Pons (tissue), 1 donor: ENCODE results near the gene GBX2.

Source experiments
- DNase-seq: peaks from one replicate; pipeline ENCODE4 v3.0.0-alpha.2; 2016; ENCODE audit warnings: low spot score

Gene GBX2

GRCh38 chr2:236167297-236168109 is 683 bp downstream of the GBX2 start:
- DNase-seq: no peak

DNA sequence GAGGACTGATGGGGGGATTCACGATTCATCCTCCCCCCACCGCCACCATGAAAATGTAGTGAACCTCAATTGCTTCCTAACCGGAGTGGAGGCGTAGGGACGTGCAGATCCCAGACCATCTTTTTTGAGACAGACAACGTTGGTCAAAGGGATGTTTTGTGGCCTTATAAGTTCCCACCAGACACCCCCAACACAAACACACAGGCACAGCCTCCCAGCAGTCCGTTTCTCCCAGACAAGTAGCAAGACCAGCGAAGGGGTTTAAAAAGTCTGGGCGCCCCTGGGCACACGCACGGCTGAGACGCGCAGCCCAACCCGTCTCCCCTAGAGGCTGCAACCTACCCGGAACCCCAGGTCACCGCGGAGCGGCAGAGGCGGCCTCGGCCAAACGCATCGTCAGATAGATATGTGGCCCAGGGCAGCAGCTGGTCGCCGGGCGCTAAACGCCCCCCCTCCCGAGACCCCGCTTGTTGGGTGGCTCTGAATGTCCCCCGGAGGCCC is 1.3 kb downstream of the GBX2 start:
- DNase-seq: no peak

DNA sequence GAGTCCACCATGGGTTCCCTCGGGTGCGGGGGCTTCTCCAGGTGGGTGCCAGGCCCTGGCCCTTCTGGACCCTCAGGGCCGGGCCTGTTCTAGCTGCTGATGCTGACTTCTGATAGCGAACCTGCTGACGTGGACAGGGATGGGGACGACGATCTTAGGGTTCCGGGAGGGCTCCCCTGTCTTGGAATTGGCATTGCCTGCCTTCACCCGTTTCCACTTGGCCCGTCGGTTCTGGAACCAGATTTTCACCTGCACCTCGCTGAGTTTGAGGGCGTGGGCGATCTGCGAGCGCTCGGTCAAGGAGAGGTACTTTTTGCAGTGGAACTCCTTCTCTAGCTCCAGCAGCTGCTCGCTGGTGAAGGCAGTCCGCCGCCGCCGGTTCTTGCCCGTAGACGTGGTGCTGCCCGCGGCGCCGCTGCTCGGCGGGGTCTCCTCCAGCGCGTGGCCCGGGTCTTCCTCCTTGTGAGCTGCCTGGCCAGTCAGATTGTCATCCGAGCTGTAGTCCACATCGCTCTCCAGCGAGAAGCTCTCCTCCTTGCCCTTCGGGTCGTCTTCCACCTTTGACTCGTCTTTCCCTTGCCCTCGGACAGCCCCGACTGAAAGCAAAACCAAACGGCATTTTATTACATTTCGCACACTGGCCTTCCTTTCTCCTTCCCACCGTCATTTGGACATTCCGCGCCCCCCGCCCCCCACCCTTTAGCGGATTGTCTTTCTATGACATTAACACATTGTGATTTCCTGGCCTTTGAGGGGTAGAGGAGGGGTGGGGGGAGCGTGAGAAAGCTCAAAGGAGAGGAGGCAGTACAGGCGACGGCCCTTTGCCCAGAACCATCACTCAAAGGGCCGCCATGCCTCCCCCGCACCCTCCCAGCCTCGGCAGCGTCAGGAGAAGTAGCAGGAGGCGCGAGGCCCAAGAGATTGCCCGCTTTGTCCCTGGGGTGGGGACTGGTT is 2.1 kb downstream of the GBX2 start:
- DNase-seq: no peak

GRCh38 chr2:236164925-236165841 is 3.0 kb downstream of the GBX2 start:
- no peak for DNase-seq

DNA sequence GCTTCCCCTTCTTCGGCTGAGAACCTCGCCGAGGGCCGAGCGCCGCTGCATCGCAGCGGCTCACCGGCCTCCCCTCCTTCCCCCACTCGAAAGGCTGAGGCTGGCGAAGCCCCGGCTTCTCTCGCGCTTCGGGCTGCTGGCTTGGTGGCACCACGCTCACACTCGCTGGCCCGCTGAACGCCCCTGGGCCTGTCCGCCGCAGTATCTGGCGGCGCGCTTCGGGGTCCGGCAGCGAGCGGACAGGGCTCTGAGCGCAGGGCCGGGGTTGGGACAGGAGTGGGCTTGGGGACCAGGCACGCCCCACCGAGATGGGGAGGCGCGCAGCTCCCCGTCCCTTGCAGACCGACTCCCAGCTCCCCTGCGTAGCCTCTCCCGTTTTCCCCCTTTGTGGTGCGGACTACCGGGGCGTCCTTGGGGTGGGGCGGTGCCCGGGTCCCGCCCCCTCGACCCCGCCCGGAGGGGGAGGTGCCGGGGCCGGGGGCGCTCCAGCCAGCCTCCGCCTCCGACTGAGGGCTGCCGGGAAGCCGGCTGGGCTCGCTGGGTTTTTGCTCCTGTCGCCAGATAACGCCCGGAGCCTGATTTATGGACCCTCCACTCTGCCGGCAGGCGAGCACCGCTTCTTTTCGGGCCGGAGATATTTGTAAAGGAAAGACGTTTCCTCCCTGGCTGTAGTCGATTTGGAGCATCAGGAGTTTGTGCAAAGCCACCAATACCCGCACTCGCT is 3.8 kb downstream of the GBX2 start:
- no peak for DNase-seq

DNA sequence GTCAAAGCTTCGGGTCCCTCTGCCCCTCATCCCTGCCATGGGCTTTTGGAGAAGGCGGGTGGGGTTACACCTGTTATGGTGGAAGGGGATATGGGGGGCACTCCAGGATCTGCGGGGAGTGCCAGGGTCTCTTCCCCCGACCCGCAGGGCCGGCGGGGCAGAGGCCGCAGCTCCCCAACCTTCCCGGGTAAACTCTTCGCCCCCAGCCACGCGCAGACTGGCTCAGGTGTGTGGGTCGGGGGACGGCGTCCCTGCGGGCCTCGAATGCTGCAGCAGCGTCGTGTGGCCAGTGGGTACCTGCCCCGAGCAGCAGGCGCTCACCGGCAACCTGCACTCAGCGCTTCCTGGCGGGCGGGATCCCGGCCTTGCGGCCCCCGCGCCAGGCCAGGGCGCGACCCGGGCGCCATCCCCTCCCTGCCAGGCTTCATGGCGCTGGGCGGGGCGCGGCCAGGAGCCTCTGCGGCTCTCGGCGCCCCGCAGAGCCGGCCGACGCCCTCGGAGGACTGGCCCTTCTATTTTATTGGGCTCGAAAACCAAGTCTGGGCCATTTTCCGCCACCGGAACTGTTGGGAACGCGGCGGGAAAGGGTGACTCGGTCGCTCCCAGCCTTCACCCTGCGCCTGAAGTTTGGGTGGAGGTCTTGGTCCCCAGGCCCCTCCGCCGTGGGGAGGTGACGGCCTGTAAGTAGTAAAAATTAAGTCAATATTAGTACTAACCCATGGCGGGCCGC is 4.5 kb downstream of the GBX2 start:
- DNase-seq: no peak

DNA sequence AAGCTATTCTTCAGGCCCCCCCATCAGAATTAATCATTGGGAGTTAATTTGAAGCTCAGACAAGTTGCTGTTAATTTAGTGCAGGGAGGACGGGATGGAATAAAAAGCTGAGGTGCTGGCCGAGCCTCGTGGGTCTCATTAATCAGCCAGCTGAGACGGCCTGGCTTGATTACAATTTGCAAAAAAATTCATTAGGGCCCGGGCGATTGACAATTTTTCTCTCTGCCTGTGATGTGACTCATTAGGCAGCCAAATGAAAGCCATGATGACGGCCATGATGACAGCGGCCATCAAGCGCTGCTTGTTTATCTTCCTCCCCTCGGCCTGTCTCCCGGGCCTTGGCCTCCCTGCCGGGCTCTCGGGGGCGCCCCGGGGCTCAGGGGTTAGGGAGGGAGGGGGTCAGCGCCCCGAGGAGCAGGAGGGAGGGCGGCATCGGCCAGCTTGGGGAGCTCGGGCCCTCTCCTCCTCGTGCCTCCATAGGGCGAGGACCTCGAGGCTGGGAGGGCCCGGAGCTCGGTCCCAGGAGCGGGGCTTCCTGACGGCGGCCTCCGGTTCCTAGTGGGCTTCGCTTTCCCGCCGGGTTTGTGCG is 5.2 kb downstream of the GBX2 start:
- no peak for DNase-seq

GRCh38 chr2:236162031-236162845 is 5.9 kb downstream of the GBX2 start:
- DNase-seq: no peak

DNA sequence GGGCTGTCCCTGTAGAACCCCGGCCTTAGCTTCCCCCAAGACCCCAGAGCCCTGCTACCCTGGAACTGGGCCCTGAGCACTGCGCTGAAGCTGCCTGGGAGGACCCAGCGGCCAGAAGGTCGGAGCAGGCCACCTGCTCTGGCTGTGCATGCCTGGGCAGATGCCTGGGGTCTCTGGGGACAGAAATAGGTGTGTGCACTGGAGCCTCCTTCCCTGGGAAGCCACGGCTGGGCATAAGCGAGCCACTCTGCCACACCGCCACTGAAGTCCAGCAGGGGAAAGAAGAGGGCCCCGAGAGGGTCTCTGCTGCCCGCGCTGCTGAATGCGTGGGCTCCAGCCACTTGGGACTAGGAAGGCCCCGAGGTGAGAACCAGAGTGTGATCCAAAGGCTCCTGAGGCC is 6.7 kb downstream of the GBX2 start:
- no peak for DNase-seq

DNA sequence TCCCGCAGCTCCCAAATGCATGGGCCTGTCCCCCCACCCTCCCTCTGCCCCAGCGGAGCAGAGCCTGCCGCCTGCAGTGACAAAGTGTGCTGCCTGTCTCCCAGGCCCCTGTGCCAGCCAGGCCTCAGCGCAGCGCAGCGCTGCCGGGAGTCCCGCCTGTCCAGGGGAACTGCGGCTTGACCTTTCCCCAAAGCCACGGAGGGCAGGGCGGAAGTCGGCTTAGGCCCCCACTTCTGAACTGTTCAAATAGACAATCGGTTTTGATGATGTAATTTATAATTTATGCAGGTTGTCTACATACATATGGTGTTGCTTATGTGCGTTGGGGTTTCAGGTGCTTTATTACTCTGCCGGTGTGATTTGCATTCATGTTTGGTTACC is 7.1 kb downstream of the GBX2 start:
- no peak for DNase-seq

DNA sequence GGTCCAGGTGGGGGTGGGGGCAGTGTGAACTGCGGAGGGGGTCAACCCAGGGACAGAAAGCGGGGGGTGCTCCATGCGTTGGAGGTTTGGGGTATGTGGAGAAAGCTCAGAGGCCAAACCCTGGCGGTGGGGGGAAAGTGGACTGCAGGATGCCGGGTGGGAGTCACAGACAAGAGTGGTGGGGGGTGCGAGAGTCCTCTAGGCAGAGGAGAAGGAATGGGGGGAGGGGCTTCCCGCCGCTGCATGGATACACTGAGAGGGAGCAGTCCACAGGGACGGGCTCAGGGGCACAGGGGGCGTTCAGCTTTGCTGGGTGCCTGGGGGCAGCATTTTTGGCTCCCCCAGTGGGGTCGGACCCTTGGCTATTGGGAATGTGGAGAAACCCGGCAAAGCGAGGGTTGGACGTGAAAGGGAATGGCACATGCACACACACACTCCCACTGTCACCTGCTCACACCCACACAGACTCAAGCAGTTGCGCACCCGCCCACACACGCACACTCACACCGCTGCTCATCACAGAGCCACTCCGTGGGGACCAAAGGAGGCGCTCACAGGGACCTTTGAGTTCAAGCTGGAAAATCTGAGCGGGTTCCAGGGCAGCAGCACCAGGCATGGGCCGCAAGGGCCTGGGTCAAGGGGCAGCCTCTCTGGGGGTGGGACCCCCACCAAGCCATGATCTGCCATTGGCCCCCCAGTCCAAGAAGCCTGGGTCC is 7.7 kb downstream of the GBX2 start:
- no peak for DNase-seq

GRCh38 chr2:236159778-236160170 is 8.4 kb downstream of the GBX2 start:
- DNase-seq: no peak

DNA sequence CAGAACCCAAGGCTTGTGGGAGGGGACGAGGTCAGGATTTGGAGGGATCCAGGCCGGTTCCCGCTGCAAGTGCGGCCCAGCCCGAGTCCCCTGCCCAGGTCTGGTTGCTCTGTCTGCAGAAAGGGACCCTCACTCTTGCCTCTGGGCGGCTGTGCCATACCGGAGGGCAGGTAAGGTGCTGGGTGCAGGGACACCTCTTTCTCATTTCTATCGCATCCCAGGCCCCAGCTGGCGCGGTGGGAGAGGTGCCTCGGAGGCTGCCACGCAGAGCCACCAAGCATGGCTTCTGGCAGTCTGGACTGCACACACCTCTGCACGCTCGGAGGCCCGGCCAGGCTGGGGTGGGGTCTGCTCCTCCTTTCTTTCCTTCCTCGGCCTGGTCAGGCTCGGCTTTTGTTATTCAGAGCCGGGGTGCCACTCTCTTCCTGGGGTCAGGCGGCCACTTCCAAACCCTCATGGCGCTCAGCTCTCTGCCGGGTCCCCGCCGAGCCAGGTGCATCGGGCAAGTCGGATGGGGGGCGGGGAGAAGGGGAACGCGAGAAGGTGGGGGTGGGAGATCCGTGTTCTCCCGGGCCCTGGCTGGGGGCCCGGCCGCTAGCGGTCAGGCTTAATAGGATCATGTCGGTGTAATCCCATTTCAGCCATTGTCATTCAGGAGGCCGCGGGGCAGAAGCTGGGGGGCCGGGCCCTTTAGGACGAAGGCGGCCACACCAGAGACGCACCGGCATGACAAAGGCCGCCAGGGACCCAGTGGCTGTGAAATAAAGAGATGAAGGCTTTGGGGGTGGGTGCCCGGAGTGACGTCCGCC is 9.0 kb downstream of the GBX2 start:
- DNase-seq: no peak

- DNase-seq: no peak
Observed at GRCh38 chr2:236157815-236158498, 10.2 kb downstream of the GBX2 start.

DNA sequence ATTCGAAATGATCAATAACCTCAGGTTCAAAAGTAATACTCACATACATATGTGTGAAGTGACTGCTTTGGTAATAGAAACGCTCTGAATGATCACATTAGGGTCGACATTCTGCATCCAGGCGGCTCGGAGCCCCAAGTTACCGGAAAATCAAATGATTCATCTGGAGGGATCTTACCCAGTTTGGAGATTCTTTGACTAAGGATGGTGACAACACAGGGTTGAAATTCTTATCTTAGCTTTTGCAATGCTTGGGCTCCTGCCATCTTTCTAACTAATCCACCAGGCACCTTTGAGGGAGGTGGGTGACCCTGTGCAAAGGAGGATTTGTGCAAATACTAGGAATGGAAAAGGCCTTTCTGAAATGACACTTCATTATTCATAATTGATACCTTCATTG is 10.8 kb downstream of the GBX2 start:
- no peak for DNase-seq

GRCh38 chr2:236156860-236157194 is 11.4 kb downstream of the GBX2 start:
- no peak for DNase-seq
